Fibroblast of lung (primary cell): ENCODE measurements around the gene MACF1.

Source experiments
- CTCF ChIP-seq, 2 donors: IDR thresholded peaks in 1 of 2; conservative IDR thresholded peaks in 1 of 2; 1 replicate in 1 of 2; 2 replicates in 1 of 2; pipeline ENCODE4 v1.5.1; 2011 to 2012; ENCODE audit warnings: low read length in 2 of 2, control low read depth in 1 of 2, inconsistent platforms in 1 of 2, low read depth in 1 of 2, mild to moderate bottlenecking in 1 of 2
- EZH2 ChIP-seq: IDR thresholded peaks from 2 replicates; pipeline ENCODE4 v1.5.1; 2012; ENCODE audit warnings: low read length, control low read depth, mild to moderate bottlenecking; ENCODE audit errors: missing control alignments

GRCh38 chr1:39163469-39163868, 41.0 kb upstream of the MACF1 start:
- TF ChIP-seq CTCF (conservative IDR thresholded peaks at IDR 0.05 in 1 of 2, IDR thresholded peaks at IDR 0.05 in 1 of 2; ENCODE audit: low read depth in 1 of 2, low read length in 2 of 2), result no peak
- TF ChIP-seq EZH2, result no peak
